HepG2 (cell line): ENCODE data around the gene EVPLL. TPM values are rescaled to one million over a fixed set of nuclear protein-coding genes. Genes with fewer than 3 reads are reported as not detected.

Source experiments
- CHD4 ChIP-seq: fragments of 200-600 bp; sonication (generic); IDR thresholded peaks from 2 replicates; pipeline ENCODE4 v1.7.0; 2017; ENCODE audit warnings: mild to moderate bottlenecking, low read length, borderline replicate concordance
- FOXM1 ChIP-seq: sonication (generic); formaldehyde crosslinking; IDR thresholded peaks from 2 replicates; pipeline ENCODE4 v1.5.0; 2020; ENCODE audit warnings: missing genetic modification reagents
- GLI4 ChIP-seq: sonication (generic); formaldehyde crosslinking; IDR thresholded peaks from 2 replicates; pipeline ENCODE4 v1.5.1; 2020; ENCODE audit warnings: missing genetic modification reagents, mild to moderate bottlenecking, moderate library complexity, borderline replicate concordance
- HOXD1 ChIP-seq: sonication (generic); formaldehyde crosslinking; IDR thresholded peaks from 2 replicates; pipeline ENCODE4 v1.5.0; 2020; ENCODE audit warnings: missing genetic modification reagents
- JUN ChIP-seq: sonication (generic); formaldehyde crosslinking; IDR thresholded peaks from 2 replicates; pipeline ENCODE4 v1.4.0; 2020; ENCODE audit warnings: mild to moderate bottlenecking, missing genetic modification reagents
- PITX1 ChIP-seq: sonication (generic); formaldehyde crosslinking; IDR thresholded peaks from 2 replicates; pipeline ENCODE4 v1.5.1; 2020; ENCODE audit warnings: mild to moderate bottlenecking, missing genetic modification reagents
- POLR2AphosphoS5 ChIP-seq: IDR thresholded peaks from 2 replicates; pipeline ENCODE4 v1.6.1; 2012; ENCODE audit warnings: low read depth, low read length
- PRMT3 ChIP-seq: sonication (generic); formaldehyde crosslinking; IDR thresholded peaks from 2 replicates; pipeline ENCODE4 v1.8.1; 2022; ENCODE audit warnings: low read depth, mild to moderate bottlenecking, moderate library complexity, missing genetic modification reagents, borderline replicate concordance
- PTBP1 ChIP-seq: fragments of 200-400 bp; formaldehyde crosslinking; IDR thresholded peaks from 2 replicates; pipeline ENCODE4 v1.6.1; 2018; ENCODE audit warnings: low read length, low read depth; ENCODE audit not compliant: poor library complexity, severe bottlenecking
- REXO4 ChIP-seq: sonication (generic); formaldehyde crosslinking; IDR thresholded peaks from 2 replicates; pipeline ENCODE4 v1.8.0; 2022; ENCODE audit warnings: missing genetic modification reagents, mild to moderate bottlenecking, borderline replicate concordance
- SOX13 ChIP-seq, 3 experiments: fragments of 450-650 bp in 1 of 3; sonication (generic) in 1 of 3; formaldehyde crosslinking in 1 of 3; IDR thresholded peaks in 2 of 3; conservative IDR thresholded peaks in 1 of 3; 2 replicates each; pipeline versions ENCODE4 v1.5.0 to v1.6.1; 2016 to 2020; ENCODE audit warnings: antibody characterized with exemption in 1 of 3, mild to moderate bottlenecking in 1 of 3, missing compliant biosample characterization in 1 of 3, missing genetic modification reagents in 1 of 3, moderate library complexity in 1 of 3
- TSC22D2 ChIP-seq: sonication (generic); formaldehyde crosslinking; IDR thresholded peaks from 2 replicates; pipeline ENCODE4 v1.5.1; 2020; ENCODE audit warnings: missing genetic modification reagents, mild to moderate bottlenecking, borderline replicate concordance
- ZBTB38 ChIP-seq: sonication (generic); formaldehyde crosslinking; IDR thresholded peaks from 2 replicates; pipeline ENCODE4 v1.5.1; 2020; ENCODE audit warnings: mild to moderate bottlenecking, missing genetic modification reagents
- ZBTB7A ChIP-seq: sonication (generic); formaldehyde crosslinking; IDR thresholded peaks from 2 replicates; pipeline ENCODE4 v1.8.0; 2022; ENCODE audit warnings: mild to moderate bottlenecking, missing genetic modification reagents
- ZNF136 ChIP-seq: sonication (generic); formaldehyde crosslinking; IDR thresholded peaks from 2 replicates; pipeline ENCODE4 v1.8.1; 2022; ENCODE audit warnings: low read depth, mild to moderate bottlenecking, moderate library complexity, missing genetic modification reagents
- ZNF207 ChIP-seq: fragments of 450-650 bp; IDR thresholded peaks from 2 replicates; pipeline ENCODE4 v1.6.1; 2016; ENCODE audit warnings: antibody characterized with exemption, borderline replicate concordance
- ZNF44 ChIP-seq: sonication (generic); formaldehyde crosslinking; IDR thresholded peaks from 2 replicates; pipeline ENCODE4 v1.5.1; 2020; ENCODE audit warnings: mild to moderate bottlenecking, missing genetic modification reagents
- ZNF496 ChIP-seq: sonication (generic); formaldehyde crosslinking; IDR thresholded peaks from 2 replicates; pipeline ENCODE4 v1.8.1; 2023; ENCODE audit warnings: mild to moderate bottlenecking, moderate library complexity, missing genetic modification reagents; ENCODE audit not compliant: insufficient replicate concordance
- ZNF720 ChIP-seq: sonication (generic); formaldehyde crosslinking; IDR thresholded peaks from 2 replicates; pipeline ENCODE4 v1.4.0; 2020; ENCODE audit warnings: missing genetic modification reagents
- polyA plus RNA-seq, 8 experiments: library from polyadenylated mRNA; depleted of rRNA in 3 of 8; stranded (reverse) in 7 of 8; unstranded in 1 of 8; fragments of >200 nt; fragmentation: Illumina TruSeq in 4 of 8; extraction: Trizol in 4 of 8; gene quantifications; 2 replicates each; pipeline versions ENCODE4 v1.2.1 to v1.2.3, GENCODE V29; 2011 to 2016; ENCODE audit warnings: low read depth in 4 of 8, missing spikeins in 1 of 8, mixed read lengths in 1 of 8; ENCODE audit not compliant: insufficient read depth in 1 of 8
- total RNA-seq, 5 experiments: library from RNA; depleted of rRNA; stranded (reverse); fragments of >200 nt; fragmentation: Illumina TruSeq; extraction: Trizol; gene quantifications; 2 replicates each; pipeline ENCODE4 v1.2.3, GENCODE V29; 2016; ENCODE audit warnings: low read depth in 1 of 5
- TF ChIP-seq, protein P1 (sequence below): sonication (generic); formaldehyde crosslinking; IDR thresholded peaks from 2 replicates; pipeline ENCODE4 v1.8.1; 2023; ENCODE audit warnings: mild to moderate bottlenecking, missing genetic modification reagents
- TF ChIP-seq, protein P2 (sequence below): sonication (generic); formaldehyde crosslinking; conservative IDR thresholded peaks from 2 replicates; pipeline ENCODE4 v1.8.0; 2022; ENCODE audit warnings: missing genetic modification reagents
- TF ChIP-seq, protein P3 (sequence below): sonication (generic); formaldehyde crosslinking; IDR thresholded peaks from 2 replicates; pipeline ENCODE4 v1.4.0; 2020; ENCODE audit warnings: missing genetic modification reagents

EVPLL gene
- total and polyA plus RNA-seq, 2 of the 13 experiments (the other 11 are each of a cell fraction or from before 2014, with no cell fraction given): 0.07 TPM; not detected in 1

DNA sequence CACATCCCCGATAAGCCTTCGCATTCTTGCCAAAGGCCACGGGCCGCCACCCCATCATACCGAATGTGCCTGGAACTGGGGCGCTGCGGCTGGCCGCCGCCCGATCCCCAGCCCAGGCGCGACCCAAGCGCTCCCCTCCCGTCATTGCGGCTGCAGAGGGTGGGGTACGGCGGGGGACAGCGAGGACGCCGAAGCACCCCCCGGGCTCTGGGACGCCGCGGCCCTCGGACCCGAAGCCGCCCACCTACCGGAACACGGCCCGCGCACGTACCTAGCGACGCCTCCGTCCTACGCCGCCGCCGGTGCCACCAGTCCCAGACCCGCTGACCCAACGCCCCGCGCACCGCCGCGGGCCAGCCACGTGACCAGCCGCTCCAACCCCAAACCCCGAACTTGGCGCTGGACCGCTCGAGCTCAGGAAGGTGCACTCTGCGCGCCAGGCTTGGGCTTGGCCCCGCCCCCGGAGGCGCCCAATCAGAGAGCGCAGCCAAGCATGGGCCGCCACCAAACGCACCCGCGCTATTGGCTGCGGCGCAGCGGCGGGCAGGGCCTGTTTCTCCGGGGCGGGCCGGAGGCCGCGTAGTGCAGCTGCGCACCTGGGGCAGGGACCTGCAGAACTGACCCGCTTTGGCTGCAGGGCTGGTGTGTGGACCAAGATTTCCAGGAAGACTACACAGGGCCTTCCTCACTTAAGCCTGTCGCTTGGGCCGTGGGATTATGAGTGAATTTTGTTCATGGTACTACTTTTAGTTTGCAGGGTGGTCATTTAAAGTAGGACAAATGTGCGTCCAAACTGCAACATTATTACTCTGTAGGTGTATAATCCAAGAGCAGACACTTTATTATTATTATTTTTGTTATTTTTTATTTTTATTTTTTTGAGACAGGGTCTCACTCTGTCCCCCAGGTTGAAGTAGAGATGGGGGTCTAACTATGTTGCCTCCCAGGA lies 14.2 kb upstream of the EVPLL start, which contains the start of gene SHMT1 (continued):
- TF ChIP-seq GLI4 (CRISPR knock-in tag) (no peak), REXO4 (CRISPR knock-in tag) (no peak), PITX1 (CRISPR knock-in tag) (0 out of 2 replicates have a peak, but pooled peaks have one; percentile 8), CHD4 (no peak), ZBTB7A (CRISPR knock-in tag) (no peak), ZNF496 (CRISPR knock-in tag) (no peak), HOXD1 (CRISPR knock-in tag) (peak; percentile 82; the same call in 1 of the 2 replicates), ZBTB38 (CRISPR knock-in tag) (peak; percentile 87), SOX13 (IDR thresholded peaks at IDR 0.05) (no peak), SOX13 (CRISPR knock-in tag; conservative IDR thresholded peaks at IDR 0.05 in 1 of 2, IDR thresholded peaks at IDR 0.05 in 1 of 2) (no peak; a peak in 1 of 4 replicates), ZNF207 (no peak), ZNF720 (CRISPR knock-in tag) (no peak), ZNF44 (no peak), JUN (CRISPR knock-in tag) (0 out of 2 replicates have a peak, but pooled peaks have one; percentile 41), ZNF136 (CRISPR knock-in tag) (no peak), PTBP1 (no peak), TSC22D2 (0 out of 2 replicates have a peak, but pooled peaks have one; percentile 59), POLR2AphosphoS5 (peak; percentile 87), PRMT3 (CRISPR knock-in tag) (0 out of 2 replicates have a peak, but pooled peaks have one; percentile 55), FOXM1 (0 out of 2 replicates have a peak, but pooled peaks have one; percentile 63)
- TF ChIP-seq, protein P1, sequence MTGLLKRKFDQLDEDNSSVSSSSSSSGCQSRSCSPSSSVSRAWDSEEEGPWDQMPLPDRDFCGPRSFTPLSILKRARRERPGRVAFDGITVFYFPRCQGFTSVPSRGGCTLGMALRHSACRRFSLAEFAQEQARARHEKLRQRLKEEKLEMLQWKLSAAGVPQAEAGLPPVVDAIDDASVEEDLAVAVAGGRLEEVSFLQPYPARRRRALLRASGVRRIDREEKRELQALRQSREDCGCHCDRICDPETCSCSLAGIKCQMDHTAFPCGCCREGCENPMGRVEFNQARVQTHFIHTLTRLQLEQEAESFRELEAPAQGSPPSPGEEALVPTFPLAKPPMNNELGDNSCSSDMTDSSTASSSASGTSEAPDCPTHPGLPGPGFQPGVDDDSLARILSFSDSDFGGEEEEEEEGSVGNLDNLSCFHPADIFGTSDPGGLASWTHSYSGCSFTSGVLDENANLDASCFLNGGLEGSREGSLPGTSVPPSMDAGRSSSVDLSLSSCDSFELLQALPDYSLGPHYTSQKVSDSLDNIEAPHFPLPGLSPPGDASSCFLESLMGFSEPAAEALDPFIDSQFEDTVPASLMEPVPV: no peak; the same call in 1 of the 2 replicates
- TF ChIP-seq, protein P2, sequence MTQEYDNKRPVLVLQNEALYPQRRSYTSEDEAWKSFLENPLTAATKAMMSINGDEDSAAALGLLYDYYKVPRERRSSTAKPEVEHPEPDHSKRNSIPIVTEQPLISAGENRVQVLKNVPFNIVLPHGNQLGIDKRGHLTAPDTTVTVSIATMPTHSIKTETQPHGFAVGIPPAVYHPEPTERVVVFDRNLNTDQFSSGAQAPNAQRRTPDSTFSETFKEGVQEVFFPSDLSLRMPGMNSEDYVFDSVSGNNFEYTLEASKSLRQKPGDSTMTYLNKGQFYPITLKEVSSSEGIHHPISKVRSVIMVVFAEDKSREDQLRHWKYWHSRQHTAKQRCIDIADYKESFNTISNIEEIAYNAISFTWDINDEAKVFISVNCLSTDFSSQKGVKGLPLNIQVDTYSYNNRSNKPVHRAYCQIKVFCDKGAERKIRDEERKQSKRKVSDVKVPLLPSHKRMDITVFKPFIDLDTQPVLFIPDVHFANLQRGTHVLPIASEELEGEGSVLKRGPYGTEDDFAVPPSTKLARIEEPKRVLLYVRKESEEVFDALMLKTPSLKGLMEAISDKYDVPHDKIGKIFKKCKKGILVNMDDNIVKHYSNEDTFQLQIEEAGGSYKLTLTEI (CRISPR knock-in tag): no peak
- TF ChIP-seq, protein P3, sequence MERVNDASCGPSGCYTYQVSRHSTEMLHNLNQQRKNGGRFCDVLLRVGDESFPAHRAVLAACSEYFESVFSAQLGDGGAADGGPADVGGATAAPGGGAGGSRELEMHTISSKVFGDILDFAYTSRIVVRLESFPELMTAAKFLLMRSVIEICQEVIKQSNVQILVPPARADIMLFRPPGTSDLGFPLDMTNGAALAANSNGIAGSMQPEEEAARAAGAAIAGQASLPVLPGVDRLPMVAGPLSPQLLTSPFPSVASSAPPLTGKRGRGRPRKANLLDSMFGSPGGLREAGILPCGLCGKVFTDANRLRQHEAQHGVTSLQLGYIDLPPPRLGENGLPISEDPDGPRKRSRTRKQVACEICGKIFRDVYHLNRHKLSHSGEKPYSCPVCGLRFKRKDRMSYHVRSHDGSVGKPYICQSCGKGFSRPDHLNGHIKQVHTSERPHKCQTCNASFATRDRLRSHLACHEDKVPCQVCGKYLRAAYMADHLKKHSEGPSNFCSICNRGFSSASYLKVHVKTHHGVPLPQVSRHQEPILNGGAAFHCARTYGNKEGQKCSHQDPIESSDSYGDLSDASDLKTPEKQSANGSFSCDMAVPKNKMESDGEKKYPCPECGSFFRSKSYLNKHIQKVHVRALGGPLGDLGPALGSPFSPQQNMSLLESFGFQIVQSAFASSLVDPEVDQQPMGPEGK (CRISPR knock-in tag): 0 out of 2 replicates have a peak, but pooled peaks have one; percentile 10
